ENCODE results near the gene CELF4.

Gene CELF4

GRCh38 chr18:37440206-37440605 lies 125.4 kb downstream of the CELF4 start:
- DNase-seq (ENCODE audit: low spot score): no peak

- DNase-seq (ENCODE audit: low spot score): no peak
Observed at GRCh38 chr18:37438417-37439180, 127.0 kb downstream of the CELF4 start.

GRCh38 chr18:37435996-37436395 lies 129.6 kb downstream of the CELF4 start:
- no peak for DNase-seq (ENCODE audit: low spot score)

- no peak for DNase-seq (ENCODE audit: low spot score)
Observed at GRCh38 chr18:37435150-37435867, 130.3 kb downstream of the CELF4 start.

- DNase-seq (ENCODE audit: low spot score): no peak
Observed at GRCh38 chr18:37434161-37434860, 131.3 kb downstream of the CELF4 start.

GRCh38 chr18:37432436-37433195 lies 133.0 kb downstream of the CELF4 start:
- DNase-seq (ENCODE audit: low spot score): no peak

GRCh38 chr18:37430357-37431076 lies 135.1 kb downstream of the CELF4 start:
- DNase-seq (ENCODE audit: low spot score): no peak

GRCh38 chr18:37429791-37430190 lies 135.8 kb downstream of the CELF4 start:
- no peak for DNase-seq (ENCODE audit: low spot score)

- no peak for DNase-seq (ENCODE audit: low spot score)
Observed at GRCh38 chr18:37428288-37428974, 137.2 kb downstream of the CELF4 start.

GRCh38 chr18:37426586-37426985 lies 139.0 kb downstream of the CELF4 start:
- DNase-seq (ENCODE audit: low spot score): no peak

GRCh38 chr18:37425222-37425621 lies 140.4 kb downstream of the CELF4 start:
- DNase-seq (ENCODE audit: low spot score): no peak

- no peak for DNase-seq (ENCODE audit: low spot score)
Observed at GRCh38 chr18:37424507-37424906, 141.1 kb downstream of the CELF4 start.

- DNase-seq (ENCODE audit: low spot score): no peak
Observed at GRCh38 chr18:37422596-37422995, 143.0 kb downstream of the CELF4 start.

GRCh38 chr18:37422116-37422515 lies 143.5 kb downstream of the CELF4 start:
- DNase-seq (ENCODE audit: low spot score): no peak

GRCh38 chr18:37421341-37422077 lies 144.1 kb downstream of the CELF4 start:
- DNase-seq (ENCODE audit: low spot score): no peak

- DNase-seq (ENCODE audit: low spot score): no peak
Observed at GRCh38 chr18:37420315-37420880, 145.2 kb downstream of the CELF4 start.

- no peak for DNase-seq (ENCODE audit: low spot score)
Observed at GRCh38 chr18:37419866-37420265, 145.7 kb downstream of the CELF4 start.

- peak; percentile 44 for DNase-seq (ENCODE audit: low spot score)
Observed at GRCh38 chr18:37419315-37419714, 146.3 kb downstream of the CELF4 start.

GRCh38 chr18:37414816-37415215 lies 150.8 kb downstream of the CELF4 start:
- DNase-seq (ENCODE audit: low spot score): no peak

- no peak for DNase-seq (ENCODE audit: low spot score)
Observed at GRCh38 chr18:37412829-37413228, 152.8 kb downstream of the CELF4 start.
